Activated CD4-positive, alpha-beta T cell treated with anti-CD3 and anti-CD28 coated beads for 1 hour (primary cell): ENCODE data around the gene ATP1A4.

Experiments
- DNase-seq: peaks from one replicate; pipeline ENCODE4 v3.0.0-alpha.2; 2020

ATP1A4 gene

DNA sequence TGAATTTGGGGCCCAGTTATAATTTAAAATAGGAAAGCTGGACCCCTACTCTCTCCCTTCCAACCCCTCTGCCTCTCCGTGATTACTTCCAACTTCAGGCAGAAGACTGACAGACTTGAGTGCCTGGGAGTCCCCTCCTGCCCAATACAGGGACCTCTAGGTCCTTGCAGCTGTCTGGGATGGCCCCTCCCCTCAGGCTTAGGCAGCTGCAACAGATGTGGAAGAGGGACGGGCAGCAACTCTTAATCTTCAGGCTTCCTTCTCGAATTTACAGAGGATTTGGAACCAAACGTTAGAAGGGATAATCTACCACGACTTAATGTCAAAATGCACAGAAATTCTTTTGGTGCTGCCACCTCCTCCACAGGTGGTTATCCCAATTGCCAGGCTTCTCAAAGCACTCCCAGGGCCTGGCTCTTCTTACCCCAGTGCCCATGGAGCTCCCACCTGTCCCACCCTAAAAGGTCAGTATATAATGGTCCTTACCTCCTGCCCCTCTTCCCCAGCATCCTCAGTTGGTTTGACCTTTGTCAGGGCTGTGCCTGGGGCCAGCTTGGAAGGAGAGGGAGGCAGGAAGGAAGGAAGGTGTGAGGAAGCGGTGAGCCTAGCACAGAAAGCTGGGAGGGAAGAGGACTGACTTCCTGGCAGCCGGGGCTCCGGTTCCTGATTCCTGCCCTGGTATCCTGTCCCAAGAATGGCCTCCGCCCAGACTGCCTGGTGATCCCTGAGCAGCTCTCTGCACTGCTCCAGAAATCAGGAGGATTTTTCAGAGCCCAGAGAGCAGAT is 56.6 kb downstream of the ATP1A4 start:
- no peak for DNase-seq

- no peak for DNase-seq
These were observed 57.3 kb downstream of the ATP1A4 start for GRCh38 chr1:160208557-160209320.

DNA sequence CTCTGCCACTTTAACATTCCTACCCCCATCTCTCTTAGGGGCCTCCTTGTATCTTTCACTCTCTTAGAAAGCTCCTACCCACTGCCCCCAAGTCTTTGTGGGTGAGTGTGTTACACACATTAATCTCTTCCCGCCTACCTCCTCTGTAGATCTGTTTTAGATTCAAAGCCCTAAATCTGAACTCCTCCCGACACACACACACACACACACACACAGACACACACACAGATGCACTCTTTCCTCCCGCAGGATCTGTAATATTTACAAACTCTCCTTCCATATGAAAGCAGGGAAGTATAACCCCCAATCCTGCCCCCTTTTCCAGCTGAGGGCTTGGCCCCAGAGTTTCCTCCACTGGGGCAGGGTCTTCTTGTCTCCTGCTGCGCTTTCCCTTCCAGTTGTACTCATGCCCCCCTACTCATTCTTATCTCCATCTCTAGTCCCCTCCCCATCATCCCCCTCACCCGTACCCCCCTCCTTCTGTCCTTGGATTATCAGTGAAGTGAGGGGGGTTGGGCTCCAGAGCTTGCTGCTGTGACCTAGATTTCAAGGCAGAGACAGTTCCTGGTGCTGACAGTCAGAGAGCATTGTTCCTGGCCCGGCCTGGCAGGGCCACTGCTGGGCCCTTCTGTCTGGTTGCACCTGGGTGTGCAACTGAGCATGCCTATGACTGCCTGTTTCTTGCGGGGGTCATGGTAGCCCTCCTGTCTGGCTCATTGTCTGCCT is 58.1 kb downstream of the ATP1A4 start:
- DNase-seq, result no peak

- DNase-seq, result no peak
These were observed 59.2 kb downstream of the ATP1A4 start for GRCh38 chr1:160210561-160210960.

DNA sequence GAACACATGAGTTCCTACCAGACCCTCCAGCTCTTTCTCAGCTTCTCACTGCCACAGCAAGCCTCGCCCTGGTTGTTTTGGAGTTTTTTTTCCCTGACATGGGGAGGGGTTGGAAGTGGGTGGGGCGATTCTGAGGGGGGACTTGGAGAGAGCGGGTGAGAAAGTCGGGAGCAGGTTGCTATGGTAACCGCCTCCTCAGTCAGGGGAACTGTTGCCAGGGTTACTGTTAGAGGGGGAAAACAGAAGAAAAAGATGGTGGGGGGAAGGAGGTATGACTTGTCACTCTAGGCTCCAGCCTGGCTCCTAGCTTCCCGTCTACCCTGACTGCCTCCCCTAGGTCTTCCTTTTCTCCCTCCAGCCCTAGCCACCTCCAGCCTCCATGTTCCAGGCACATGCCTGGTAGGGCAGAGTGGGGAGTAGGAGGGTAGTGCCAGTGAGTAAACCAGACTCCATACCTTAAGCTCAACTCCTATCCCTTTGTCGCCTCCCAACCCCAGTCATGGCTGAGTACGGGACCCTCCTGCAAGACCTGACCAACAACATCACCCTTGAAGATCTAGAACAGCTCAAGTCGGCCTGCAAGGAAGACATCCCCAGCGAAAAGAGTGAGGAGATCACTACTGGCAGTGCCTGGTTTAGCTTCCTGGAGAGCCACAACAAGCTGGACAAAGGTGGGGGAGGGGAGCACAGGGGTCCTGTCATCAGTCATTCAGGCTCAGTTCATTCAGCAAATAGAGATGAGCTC is 59.8 kb downstream of the ATP1A4 start:
- no peak for DNase-seq

GRCh38 chr1:160214481-160215140 is 63.2 kb downstream of the ATP1A4 start:
- DNase-seq, result no peak

GRCh38 chr1:160216301-160216700 is 64.9 kb downstream of the ATP1A4 start:
- DNase-seq, result no peak

DNA sequence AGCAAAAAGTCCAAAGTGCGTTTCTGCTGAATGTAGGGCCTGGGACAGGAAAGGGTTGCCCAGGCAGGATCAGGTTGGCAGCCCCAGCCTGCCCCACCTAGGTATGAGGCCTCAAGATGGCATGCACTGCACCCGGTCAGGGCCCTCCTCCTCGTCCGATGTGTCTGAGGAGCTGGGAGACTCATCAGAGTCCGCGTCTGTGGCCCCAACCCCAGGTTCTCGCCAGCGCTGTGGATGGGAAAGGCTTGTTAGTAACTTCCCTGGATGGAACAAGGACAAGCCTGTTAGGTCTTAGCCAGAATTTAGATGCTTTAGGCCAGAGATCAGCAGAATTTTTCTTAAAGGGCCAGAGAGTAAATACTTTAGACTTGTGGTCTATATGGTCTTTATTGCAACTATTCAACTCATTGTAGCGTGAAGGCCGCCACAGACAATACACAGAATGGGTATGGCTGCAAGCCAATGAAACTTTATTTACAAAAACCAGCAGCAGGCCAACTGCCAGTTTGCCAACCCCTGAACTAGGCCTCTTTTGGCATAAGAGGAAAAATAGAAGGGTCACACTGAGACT is 66.2 kb downstream of the ATP1A4 start:
- no peak for DNase-seq

GRCh38 chr1:160219062-160219929 is 67.9 kb downstream of the ATP1A4 start:
- no peak for DNase-seq

GRCh38 chr1:160220301-160220700 is 68.9 kb downstream of the ATP1A4 start:
- no peak for DNase-seq

- DNase-seq, result no peak
These were observed 69.7 kb downstream of the ATP1A4 start for GRCh38 chr1:160221089-160221488.

- no peak for DNase-seq
These were observed 71.1 kb downstream of the ATP1A4 start for GRCh38 chr1:160222546-160222945.

DNA sequence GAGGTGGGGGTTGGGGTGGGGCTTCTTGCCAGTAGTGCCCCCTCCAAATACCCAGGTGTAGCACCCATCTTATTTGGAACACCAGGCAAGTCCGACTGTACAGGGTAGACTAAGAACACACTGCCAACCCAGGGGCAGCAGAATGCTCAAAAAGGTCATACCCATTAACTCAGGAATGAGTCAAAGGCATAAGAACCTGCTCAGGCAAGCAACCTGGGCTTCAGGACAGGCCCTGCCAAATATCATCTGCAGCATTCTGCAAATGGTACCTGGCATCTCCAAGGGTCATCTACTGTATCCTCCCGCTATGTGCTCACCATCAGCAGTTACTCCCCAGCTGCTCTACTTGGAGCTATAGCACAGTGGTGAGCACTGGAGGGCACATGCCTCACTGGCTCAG is 73.2 kb downstream of the ATP1A4 start:
- no peak for DNase-seq

- no peak for DNase-seq
These were observed 73.9 kb downstream of the ATP1A4 start for GRCh38 chr1:160225345-160225744.

- no peak for DNase-seq
These were observed 75.2 kb downstream of the ATP1A4 start for GRCh38 chr1:160226623-160227022.

DNA sequence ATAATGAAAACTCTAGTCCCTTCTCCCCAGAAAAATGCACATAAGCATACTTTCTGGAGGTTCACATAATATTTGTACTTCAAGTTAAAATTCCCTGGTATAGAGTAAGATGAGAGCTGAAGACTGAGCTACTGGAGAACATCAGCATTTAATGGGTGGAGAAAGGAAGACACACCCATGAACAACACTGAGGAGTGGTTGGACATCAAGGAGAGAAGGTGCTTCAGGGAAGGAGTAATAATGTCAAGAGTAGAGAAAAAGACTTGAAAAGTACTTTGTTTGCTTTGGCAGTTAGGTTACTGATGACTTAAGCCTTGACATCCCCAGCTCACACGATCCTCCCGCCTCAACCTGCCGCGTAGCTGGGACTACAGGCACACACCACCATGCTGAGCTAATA is 75.6 kb downstream of the ATP1A4 start:
- DNase-seq, result no peak

DNA sequence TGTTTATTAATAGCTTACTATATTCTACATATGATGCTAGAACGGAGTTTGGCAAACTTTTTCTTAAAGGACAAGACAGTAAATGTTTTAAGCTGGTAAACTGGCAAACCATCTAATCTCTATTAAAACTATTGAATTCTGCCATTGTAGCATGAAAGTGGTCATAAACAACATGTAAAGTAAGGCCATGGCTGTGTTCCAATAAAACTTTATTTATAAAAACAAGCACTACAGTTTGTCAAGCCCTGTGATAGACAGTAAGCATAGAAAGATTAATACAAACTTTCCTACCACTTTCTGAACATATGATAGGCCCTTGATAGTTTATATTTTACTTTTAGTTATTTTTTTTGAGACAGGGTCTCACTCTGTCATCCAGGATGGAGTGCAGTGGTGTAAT is 76.2 kb downstream of the ATP1A4 start:
- DNase-seq, result no peak

DNA sequence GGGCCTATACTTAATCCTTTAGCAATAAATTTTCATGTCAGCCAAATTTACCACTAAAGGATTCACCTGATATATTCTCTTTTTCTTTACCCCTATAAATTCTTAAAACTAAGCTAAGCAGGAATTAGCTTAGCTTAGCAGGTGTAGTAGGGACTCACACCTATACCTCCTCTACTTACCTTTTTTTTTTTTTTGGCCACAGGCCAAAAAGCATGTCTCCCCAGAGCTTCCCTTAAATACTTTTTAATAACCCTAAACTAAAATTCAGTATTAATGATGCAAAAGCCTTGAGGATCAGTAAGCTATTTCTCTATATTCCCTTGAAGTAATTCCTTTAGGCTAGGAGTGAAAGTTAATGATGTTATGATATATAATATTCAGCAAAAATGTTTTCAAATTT is 77.0 kb downstream of the ATP1A4 start:
- DNase-seq, result no peak

GRCh38 chr1:160232911-160233310 is 81.5 kb downstream of the ATP1A4 start:
- DNase-seq, result no peak
